ENCODE results near the gene SAMD7.

The SAMD7 gene

DNA sequence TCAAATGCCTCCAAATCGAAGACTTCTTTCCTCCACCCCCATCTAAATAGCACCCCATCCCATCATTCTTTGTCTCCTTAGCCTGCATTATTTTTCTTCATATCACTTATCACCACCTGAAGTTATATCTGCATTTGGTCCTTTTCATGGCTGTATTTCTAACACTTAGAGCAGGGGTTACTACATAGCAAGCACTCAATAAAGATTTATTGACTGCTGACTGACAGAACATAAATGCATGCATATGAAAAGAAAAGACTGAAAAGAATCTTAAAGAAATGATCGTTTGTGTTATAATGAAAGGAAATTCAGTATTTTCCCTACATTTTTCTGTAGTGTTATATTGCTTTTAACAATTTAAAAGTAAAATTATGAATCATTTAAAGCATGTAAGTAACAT lies 43.0 kb upstream of the SAMD7 start:
- in situ Hi-C loops (cut with HindIII; ENCODE audit: low sequenced_read_pairs) = no loop called here
- no peak for DNase-seq (ENCODE audit: low read depth)
- no peak overlapping the region for H3K4me3 ChIP-seq (ENCODE audit: low read depth, low read length)
- TF ChIP-seq CTCF (IDR thresholded peaks at IDR 0.05; ENCODE audit: low read depth, low read length, missing control alignments) = no peak

DNA sequence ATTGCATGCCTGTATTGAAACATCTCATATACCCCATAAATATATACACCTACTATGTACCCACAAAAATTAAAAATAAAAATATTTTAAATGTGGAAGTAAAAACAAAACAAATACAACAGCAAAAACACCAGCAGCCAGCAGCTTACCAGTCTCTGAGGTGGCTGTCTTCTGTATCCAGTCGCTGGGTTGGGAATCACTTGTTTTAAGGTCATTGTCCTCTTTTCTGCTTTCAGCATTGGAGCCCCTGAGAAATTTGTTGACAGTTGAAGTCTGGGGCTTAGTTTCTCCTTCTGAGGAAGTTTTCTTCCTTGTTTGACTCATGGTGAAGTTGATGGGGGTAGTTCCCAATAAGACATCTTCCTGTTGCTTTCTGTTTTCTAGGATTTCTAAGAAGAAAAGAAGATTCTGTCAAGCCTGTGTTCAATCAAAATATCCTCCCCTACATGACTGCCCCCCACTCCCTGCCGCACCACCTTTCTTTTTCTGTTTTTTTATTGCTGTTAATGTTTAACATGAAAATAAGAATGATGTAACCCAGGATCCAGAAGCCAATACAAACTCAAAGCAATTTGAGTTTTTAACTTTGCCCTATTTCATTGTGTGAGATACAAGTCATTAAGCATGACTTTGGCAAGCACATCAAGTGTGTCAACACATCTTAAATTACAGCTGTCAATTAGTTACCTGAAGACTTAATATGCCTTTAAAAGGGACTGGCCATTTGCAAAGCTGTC lies 41.7 kb upstream of the SAMD7 start, which contains the start of gene LRRC31:
TSS of gene LRRC31 (minus strand) at position 452 of the 737 bp plus-strand sequence. CDS start at position 324, 128 bp downstream.
- in situ Hi-C loops (cut with HindIII; ENCODE audit: low sequenced_read_pairs) = no loop called here
- no peak for DNase-seq (ENCODE audit: low read depth)
- H3K4me3 ChIP-seq (ENCODE audit: low read depth, low read length) = no peak within 1 kb of the TSS
- TF ChIP-seq CTCF (IDR thresholded peaks at IDR 0.05; ENCODE audit: low read depth, low read length, missing control alignments) = no peak

DNA sequence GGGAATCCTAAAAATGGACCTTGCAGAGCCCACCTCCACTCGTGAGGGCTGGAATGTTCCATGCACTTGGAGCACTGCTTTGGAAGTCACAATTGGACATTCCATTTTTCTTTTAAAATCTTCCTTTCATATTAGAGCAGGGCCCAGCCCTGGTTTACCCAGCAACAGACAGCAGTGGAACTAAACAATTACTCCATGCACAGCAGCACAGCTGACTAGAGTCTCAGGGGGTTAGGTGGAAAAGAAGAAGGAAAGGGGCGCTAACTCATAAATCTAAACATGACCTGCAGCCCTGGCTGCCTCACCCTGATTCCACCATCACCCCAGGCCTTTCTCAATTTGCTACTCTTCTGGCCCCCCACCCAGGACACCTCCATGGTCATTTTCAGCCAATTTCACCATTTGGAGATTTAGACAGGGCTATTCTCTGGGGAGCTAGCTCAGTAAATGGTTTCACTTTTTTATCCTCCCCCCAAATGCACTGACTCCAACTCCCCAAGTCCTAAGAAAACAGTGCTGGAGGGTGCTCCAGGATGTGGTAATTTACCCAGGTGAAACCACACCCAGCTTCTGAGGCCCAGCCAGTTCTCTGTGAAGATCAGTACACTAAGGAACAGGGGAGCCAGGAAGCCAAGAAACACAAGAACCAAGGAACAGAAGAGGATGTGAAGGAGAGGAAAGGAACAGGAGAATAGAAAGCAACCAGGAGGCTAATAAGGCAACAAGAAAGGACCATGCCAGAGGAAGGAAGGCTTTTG lies 40.1 kb upstream of the SAMD7 start:
- H3K4me3 ChIP-seq (ENCODE audit: low read depth, low read length) = no peak overlapping the region
- DNase-seq (ENCODE audit: low read depth) = no peak
- in situ Hi-C loops (cut with HindIII; ENCODE audit: low sequenced_read_pairs) = no loop called here
- no peak for TF ChIP-seq CTCF (IDR thresholded peaks at IDR 0.05; ENCODE audit: low read depth, low read length, missing control alignments)

DNA sequence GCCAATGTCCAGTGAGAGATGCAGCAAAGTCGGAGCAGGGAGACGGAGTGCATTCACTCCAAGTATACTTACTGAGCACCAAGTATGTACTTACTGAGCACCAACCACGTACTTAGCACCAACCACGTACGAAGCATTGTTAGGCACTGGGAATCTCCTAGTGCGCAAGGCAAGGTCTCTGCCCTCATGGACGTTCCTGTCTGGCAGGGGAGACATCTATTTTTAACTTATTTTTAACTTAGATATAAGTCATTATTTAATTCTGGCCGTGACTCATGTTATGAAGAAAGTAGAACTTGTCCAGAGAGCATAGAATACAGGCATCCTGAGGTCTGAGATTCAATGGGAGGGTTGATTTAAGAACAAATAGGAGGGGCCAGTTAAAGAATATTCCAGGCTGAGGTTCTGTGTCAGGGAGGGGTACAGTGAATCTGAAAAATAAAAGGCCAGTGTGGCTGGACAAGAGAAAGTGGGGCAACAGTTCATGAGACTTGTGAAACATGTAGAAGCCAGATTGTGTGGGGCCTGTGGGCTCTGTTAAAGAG lies 32.3 kb upstream of the SAMD7 start:
- DNase-seq (ENCODE audit: low read depth) = no peak
- H3K4me3 ChIP-seq (ENCODE audit: low read depth, low read length) = no peak overlapping the region
- TF ChIP-seq CTCF (IDR thresholded peaks at IDR 0.05; ENCODE audit: low read depth, low read length, missing control alignments) = no peak
- in situ Hi-C loops (cut with HindIII; ENCODE audit: low sequenced_read_pairs) = no loop called here

- no peak overlapping the region for H3K4me3 ChIP-seq (ENCODE audit: low read depth, low read length)
- no peak for DNase-seq (ENCODE audit: low read depth)
- no peak for TF ChIP-seq CTCF (IDR thresholded peaks at IDR 0.05; ENCODE audit: low read depth, low read length, missing control alignments)
- in situ Hi-C loops (cut with HindIII; ENCODE audit: low sequenced_read_pairs) = no loop called here
Observed at GRCh38 chr3:169879845-169880575, 31.4 kb upstream of the SAMD7 start.

GRCh38 chr3:169880576-169881250 lies 30.7 kb upstream of the SAMD7 start:
- DNase-seq (ENCODE audit: low read depth) = no peak
- in situ Hi-C loops (cut with HindIII; ENCODE audit: low sequenced_read_pairs) = no loop called here
- no peak for TF ChIP-seq CTCF (IDR thresholded peaks at IDR 0.05; ENCODE audit: low read depth, low read length, missing control alignments)
- H3K4me3 ChIP-seq (ENCODE audit: low read depth, low read length) = no peak overlapping the region
